ENCODE data around the gene APBB1IP. TPM values are rescaled to one million over a fixed set of nuclear protein-coding genes. Genes with fewer than 3 reads are reported as not detected.
"Not testable (repeated sequence)": the region's sequence is repeated elsewhere in the genome, so short reads cannot be mapped to it uniquely, and the experiment has no call there.

APBB1IP gene
- total and polyA plus RNA-seq, 2 donors (not counting 1 experiment from before 2014, with no cell fraction given): 60.1 to 97.0 TPM

DNA sequence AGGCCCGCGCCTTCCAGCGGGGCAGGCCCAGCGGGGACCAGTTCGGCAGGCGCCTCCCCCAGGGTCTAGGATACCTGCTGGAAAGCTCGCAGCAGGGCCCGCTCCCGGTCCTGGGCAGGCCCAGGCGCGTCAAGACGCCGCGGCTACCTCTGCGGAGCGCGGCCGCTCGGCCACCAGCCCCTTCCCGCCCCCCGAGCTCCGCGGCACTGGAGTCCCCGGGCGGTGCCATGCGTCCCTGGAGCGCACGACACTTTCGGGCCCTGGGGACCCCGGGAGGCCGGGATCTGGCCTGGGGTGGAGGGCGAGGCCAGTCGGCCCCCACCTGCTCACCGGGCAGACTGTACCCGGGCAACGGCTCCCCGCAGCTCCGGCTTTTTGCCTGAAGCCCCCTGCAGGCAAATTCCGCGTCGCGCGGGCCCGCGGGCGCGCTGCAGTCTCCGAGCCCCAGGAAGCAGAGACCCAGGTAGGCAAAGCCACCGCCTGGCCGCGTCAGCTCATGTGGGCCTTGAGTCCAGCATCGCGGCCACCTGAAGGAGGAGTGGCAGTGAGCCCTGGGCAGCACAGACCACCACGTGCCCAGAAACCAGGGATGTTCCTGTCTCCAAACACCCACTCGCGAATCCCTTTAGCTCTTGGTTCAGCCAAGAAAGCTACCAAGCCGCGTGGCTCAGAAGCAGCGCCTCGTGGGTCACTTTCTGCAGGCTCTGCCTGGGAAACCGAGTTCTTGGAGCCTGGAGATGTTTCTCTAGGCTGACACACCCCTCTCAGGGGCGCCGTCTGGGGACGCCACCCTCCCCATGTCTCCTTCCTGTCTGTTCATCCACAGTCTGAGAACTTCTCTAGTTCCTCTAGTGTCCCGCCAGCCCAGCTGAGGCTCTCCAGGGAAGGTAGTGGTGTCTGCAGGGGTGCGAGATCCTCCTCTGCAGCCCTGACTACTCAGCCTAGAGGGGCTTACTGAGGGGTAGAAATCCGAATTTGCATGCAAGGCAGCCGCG lies 46.1 kb upstream of the APBB1IP start:
- Mint-ChIP-seq H3K4me3 (peak overlapping the region; percentile 74), H3K27me3 (peaks cover 10% of the 10 kb centered on the region), H3K27ac (no peak overlapping the region), H3K9me3 (ENCODE audit: insufficient read depth) (peaks cover 3% of the 10 kb centered on the region), H3K4me1 (peaks cover 14% of the 10 kb centered on the region)
- Histone ChIP-seq H3K27ac (ENCODE audit: low read length in 2 of 2) (no peak overlapping the region), H3K4me3 (ENCODE audit: control extremely low read depth in 1 of 5, extremely low read depth in 1 of 5, insufficient read depth in 1 of 5, low read depth in 2 of 5, low read length in 4 of 5) (peak overlapping the region in 3 of 5 experiments; percentile 33 to 52 (median 38)), H3K9me3 (ENCODE audit: control extremely low read depth in 1 of 3, control insufficient read depth in 2 of 3, insufficient read depth in 1 of 3, low read length in 2 of 3) (peaks cover 0 to 16% (median 2%) of the 10 kb centered on the region in 3 donors), H3K9ac (ENCODE audit: low read length) (peak overlapping the region; percentile 39), H3K4me2 (replicated peaks; ENCODE audit: low read depth, low read length, poor library complexity, severe bottlenecking) (peak overlapping the region; percentile 73), H3K4me1 (ENCODE audit: control insufficient read depth in 2 of 2, insufficient read depth in 2 of 2, low read length in 2 of 2) (peaks cover 11 to 13% of the 10 kb centered on the region in 2 donors), H2AFZ (ENCODE audit: insufficient read depth, low read depth, low read length, poor library complexity, severe bottlenecking) (peak overlapping the region; percentile 63), H3K36me3 (replicated peaks in 1 of 2; ENCODE audit: control extremely low read depth in 1 of 2, control insufficient read depth in 1 of 2, extremely low read depth in 1 of 2, insufficient read depth in 2 of 2, low read length in 1 of 2) (no peaks in the 10 kb centered on the region), H4K20me1 (ENCODE audit: control insufficient read depth, insufficient read depth, low read length, poor library complexity, severe bottlenecking) (no peaks in the 10 kb centered on the region), H3K79me2 (ENCODE audit: control insufficient read depth, insufficient read depth, low read length) (no peaks in the 10 kb centered on the region), H3K27me3 (replicated peaks in 1 of 4; ENCODE audit: control extremely low read depth in 1 of 4, control insufficient read depth in 3 of 4, insufficient read depth in 4 of 4, low read length in 3 of 4) (peaks cover 0 to 18% (median 1%) of the 10 kb centered on the region in 4 experiments)
- CTCF ChIA-PET: interaction anchor here (1.2 kb wide), 1 partner anchor 57 kb away, joined by 4 read pairs; no protein-coding TSS in a partner anchor
- peak; percentile 60 for ATAC-seq (ENCODE audit: low read depth)
- intact Hi-C loops (cut with micrococcal nuclease): no loop called here
- WGBS (ENCODE audit: insufficient coverage): 20% methylated on average over 65 of the region's 69 CpGs
- no peak for TF ChIP-seq EZH2 (IDR thresholded peaks at IDR 0.05; ENCODE audit: borderline replicate concordance, insufficient read depth, low read depth, low read length, poor library complexity, severe bottlenecking)
- TF ChIP-seq, protein P1, sequence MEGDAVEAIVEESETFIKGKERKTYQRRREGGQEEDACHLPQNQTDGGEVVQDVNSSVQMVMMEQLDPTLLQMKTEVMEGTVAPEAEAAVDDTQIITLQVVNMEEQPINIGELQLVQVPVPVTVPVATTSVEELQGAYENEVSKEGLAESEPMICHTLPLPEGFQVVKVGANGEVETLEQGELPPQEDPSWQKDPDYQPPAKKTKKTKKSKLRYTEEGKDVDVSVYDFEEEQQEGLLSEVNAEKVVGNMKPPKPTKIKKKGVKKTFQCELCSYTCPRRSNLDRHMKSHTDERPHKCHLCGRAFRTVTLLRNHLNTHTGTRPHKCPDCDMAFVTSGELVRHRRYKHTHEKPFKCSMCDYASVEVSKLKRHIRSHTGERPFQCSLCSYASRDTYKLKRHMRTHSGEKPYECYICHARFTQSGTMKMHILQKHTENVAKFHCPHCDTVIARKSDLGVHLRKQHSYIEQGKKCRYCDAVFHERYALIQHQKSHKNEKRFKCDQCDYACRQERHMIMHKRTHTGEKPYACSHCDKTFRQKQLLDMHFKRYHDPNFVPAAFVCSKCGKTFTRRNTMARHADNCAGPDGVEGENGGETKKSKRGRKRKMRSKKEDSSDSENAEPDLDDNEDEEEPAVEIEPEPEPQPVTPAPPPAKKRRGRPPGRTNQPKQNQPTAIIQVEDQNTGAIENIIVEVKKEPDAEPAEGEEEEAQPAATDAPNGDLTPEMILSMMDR (IDR thresholded peaks at IDR 0.05): no peak
- DNase-seq: peak; percentile 37
- POLR2A ChIA-PET: no interaction called here

DNA sequence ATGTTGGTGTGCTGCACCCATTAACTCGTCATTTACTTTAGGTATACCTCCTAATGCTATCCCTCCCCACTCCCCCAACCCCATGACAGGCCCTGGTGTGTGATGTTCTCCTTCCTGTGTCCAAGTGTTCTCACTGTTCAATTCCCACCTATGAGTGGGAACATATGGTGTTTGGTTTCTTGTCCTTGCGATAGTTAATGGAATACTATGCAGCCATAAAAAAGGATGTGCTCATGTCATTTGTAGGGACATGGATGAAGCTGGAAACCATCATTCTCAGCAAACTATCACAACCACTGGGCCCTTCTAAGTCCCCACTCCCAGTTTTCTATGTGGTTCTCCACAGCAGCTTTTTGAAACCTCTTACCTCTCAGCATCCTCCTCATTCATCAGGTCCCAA lies 39.8 kb upstream of the APBB1IP start:
- H3K4me3 ChIP-seq (ENCODE audit: control extremely low read depth in 1 of 5, extremely low read depth in 1 of 5, insufficient read depth in 1 of 5, low read depth in 2 of 5, low read length in 4 of 5); H3K36me3 ChIP-seq (replicated peaks in 1 of 2; ENCODE audit: control extremely low read depth in 1 of 2, control insufficient read depth in 1 of 2, extremely low read depth in 1 of 2, insufficient read depth in 2 of 2, low read length in 1 of 2); H3K4me1 Mint-ChIP-seq; H3K9me3 ChIP-seq (ENCODE audit: control extremely low read depth in 1 of 3, control insufficient read depth in 2 of 3, insufficient read depth in 1 of 3, low read length in 2 of 3); H3K27me3 ChIP-seq (replicated peaks in 1 of 4; ENCODE audit: control extremely low read depth in 1 of 4, control insufficient read depth in 3 of 4, insufficient read depth in 4 of 4, low read length in 3 of 4); H3K27me3 Mint-ChIP-seq; ATAC-seq (ENCODE audit: low read depth); CTCF ChIA-PET; H3K79me2 ChIP-seq (ENCODE audit: control insufficient read depth, insufficient read depth, low read length); POLR2A ChIA-PET; H3K9me3 Mint-ChIP-seq (ENCODE audit: insufficient read depth); H2AFZ ChIP-seq (ENCODE audit: insufficient read depth, low read depth, low read length, poor library complexity, severe bottlenecking); H3K27ac ChIP-seq (ENCODE audit: low read length in 2 of 2); H3K9ac ChIP-seq (ENCODE audit: low read length); H3K4me3 Mint-ChIP-seq; H3K4me2 ChIP-seq (replicated peaks; ENCODE audit: low read depth, low read length, poor library complexity, severe bottlenecking); H4K20me1 ChIP-seq (ENCODE audit: control insufficient read depth, insufficient read depth, low read length, poor library complexity, severe bottlenecking); intact Hi-C loops (cut with micrococcal nuclease); DNase-seq; H3K27ac Mint-ChIP-seq; H3K4me1 ChIP-seq (ENCODE audit: control insufficient read depth in 2 of 2, insufficient read depth in 2 of 2, low read length in 2 of 2): not testable (repeated sequence)
- WGBS (ENCODE audit: insufficient coverage): no CpG with 5 or more reads among the region's 2 CpGs

All from B cell (primary cell).